ENCODE results near the gene SRRM1. TPM values are rescaled to one million over a fixed set of nuclear protein-coding genes. Genes with fewer than 3 reads are reported as not detected.

SRRM1 gene
- total RNA-seq, 1 experiment from 2014 or later: 290 TPM

DNA sequence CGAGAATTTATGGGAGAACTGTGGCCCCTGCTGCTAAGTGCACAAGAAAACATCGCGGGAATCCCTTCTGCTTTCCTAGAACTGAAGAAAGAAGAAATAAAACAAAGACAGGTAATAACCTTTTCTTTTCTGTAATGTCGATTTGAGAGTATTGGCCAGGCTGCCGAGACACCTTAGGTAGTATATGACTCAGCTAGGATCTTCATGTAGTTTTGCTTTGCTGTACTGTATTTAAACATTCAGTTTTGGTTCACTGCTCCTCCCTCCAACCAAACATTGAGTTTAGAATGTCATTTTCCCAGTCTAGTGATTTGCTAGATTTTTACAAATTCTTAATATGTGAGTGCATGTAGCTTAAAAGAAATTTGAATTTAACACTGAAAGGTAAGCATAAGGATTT, 5.8 kb downstream of the SRRM1 start:
- H3K23ac ChIP-seq (ENCODE audit: insufficient read length, low read depth, low read length): no peak overlapping the region
- no peak overlapping the region for H4K91ac ChIP-seq (ENCODE audit: insufficient read length, low read depth, low read length)
- H2AK5ac ChIP-seq (ENCODE audit: insufficient read length, low read length): no peak overlapping the region
- no peak overlapping the region for H3K14ac ChIP-seq (ENCODE audit: insufficient read depth, low read length)
- no peak overlapping the region for H4K8ac ChIP-seq (replicated peaks; ENCODE audit: insufficient read length, low read depth, low read length)
- DNase-seq: no peak
- no CpG with 5 or more reads among the region's 5 CpGs for WGBS (ENCODE audit: extremely low coverage, insufficient read length, low lambda C conversion rate)
- no peak overlapping the region for H2BK12ac ChIP-seq (ENCODE audit: insufficient read length, low read depth, low read length)
- H4K5ac ChIP-seq (ENCODE audit: insufficient read length, low read depth, low read length): no peak overlapping the region
- no peaks in the 10 kb centered on the region for H3K4me1 ChIP-seq (ENCODE audit: insufficient read depth, low read length)
- H4K20me1 ChIP-seq (ENCODE audit: control insufficient read depth, insufficient read depth, insufficient read length): no peaks in the 10 kb centered on the region
- H2BK15ac ChIP-seq (ENCODE audit: low read depth, low read length): no peak overlapping the region
- no peaks in the 10 kb centered on the region for H3K79me1 ChIP-seq (ENCODE audit: insufficient read depth, low read depth, low read length, poor library complexity, severe bottlenecking)
- no peak overlapping the region for H3K9ac ChIP-seq (ENCODE audit: extremely low read depth, insufficient read length, low read length)
- peaks cover 11 to 12% of the 10 kb centered on the region in 2 experiments for H3K4me1 Mint-ChIP-seq
- no peak overlapping the region for H3K4me3 Mint-ChIP-seq
- 0 out of 7 replicates have a peak overlapping the region, but pooled peaks of 1 of the 3 experiments have one; percentile 16 for H3K27ac Mint-ChIP-seq
- no peak overlapping the region for H2BK120ac ChIP-seq (ENCODE audit: low read depth, low read length, poor library complexity, severe bottlenecking)
- H2AFZ ChIP-seq (ENCODE audit: low read length): no peak overlapping the region
- peaks cover 22% of the 10 kb centered on the region for H3K79me2 ChIP-seq (ENCODE audit: insufficient read depth, low read length)
- H3T11ph ChIP-seq (ENCODE audit: low read length): no peak overlapping the region
- no peak overlapping the region for H3K4ac ChIP-seq (ENCODE audit: low read depth, low read length)
- no peak overlapping the region for H2BK20ac ChIP-seq (ENCODE audit: low read depth, low read length, poor library complexity, severe bottlenecking)
- peaks cover 75 to 94% (median 91%) of the 10 kb centered on the region in 3 experiments; a peak in 6 of 7 replicates for H3K36me3 Mint-ChIP-seq (ENCODE audit: insufficient read depth in 1 of 3, low read depth in 3 of 3)
- H3K27me3 Mint-ChIP-seq (ENCODE audit: low read depth): no peaks in the 10 kb centered on the region
- TF ChIP-seq, protein P1, sequence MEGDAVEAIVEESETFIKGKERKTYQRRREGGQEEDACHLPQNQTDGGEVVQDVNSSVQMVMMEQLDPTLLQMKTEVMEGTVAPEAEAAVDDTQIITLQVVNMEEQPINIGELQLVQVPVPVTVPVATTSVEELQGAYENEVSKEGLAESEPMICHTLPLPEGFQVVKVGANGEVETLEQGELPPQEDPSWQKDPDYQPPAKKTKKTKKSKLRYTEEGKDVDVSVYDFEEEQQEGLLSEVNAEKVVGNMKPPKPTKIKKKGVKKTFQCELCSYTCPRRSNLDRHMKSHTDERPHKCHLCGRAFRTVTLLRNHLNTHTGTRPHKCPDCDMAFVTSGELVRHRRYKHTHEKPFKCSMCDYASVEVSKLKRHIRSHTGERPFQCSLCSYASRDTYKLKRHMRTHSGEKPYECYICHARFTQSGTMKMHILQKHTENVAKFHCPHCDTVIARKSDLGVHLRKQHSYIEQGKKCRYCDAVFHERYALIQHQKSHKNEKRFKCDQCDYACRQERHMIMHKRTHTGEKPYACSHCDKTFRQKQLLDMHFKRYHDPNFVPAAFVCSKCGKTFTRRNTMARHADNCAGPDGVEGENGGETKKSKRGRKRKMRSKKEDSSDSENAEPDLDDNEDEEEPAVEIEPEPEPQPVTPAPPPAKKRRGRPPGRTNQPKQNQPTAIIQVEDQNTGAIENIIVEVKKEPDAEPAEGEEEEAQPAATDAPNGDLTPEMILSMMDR (conservative IDR thresholded peaks at IDR 0.05): no peak
- H3K4me2 ChIP-seq (ENCODE audit: insufficient read depth, insufficient read length, low read length): no peak overlapping the region
- no peak overlapping the region for H3K18ac ChIP-seq (ENCODE audit: insufficient read length, low read depth, low read length)
- H3K56ac ChIP-seq (ENCODE audit: insufficient read length, low read depth, low read length): no peak overlapping the region
- H2BK5ac ChIP-seq (ENCODE audit: insufficient read length, low read length): no peak overlapping the region
- H3K27ac ChIP-seq (ENCODE audit: insufficient read length, low read depth, low read length): no peak overlapping the region
- H3K9me3 ChIP-seq (ENCODE audit: control insufficient read depth, low read depth, low read length): no peaks in the 10 kb centered on the region
- H3K23me2 ChIP-seq (ENCODE audit: insufficient read length, low read depth, low read length, poor library complexity, severe bottlenecking): peaks cover 3% of the 10 kb centered on the region
- no peaks in the 10 kb centered on the region for H3K27me3 ChIP-seq (ENCODE audit: insufficient read depth, low read length)
- H3K9me3 Mint-ChIP-seq: no peaks in the 10 kb centered on the region
